ENCODE results near the gene SLC39A11.

GRCh38 chr17:72691017-72691416 is 401.5 kb downstream of the SLC39A11 start:
- TF ChIP-seq CTCF (IDR thresholded peaks at IDR 0.05): no peak
- TF ChIP-seq EZH2phosphoT487 (IDR thresholded peaks at IDR 0.05): no peak
- TF ChIP-seq EZH2 (IDR thresholded peaks at IDR 0.05): no peak
